SK-N-SH (cell line): Measurements from ENCODE around the gene CD3E. TPM values are rescaled to one million over a fixed set of nuclear protein-coding genes. Genes with fewer than 3 reads are reported as not detected.

Experiments used
- CTCF ChIA-PET: fragments of 300-600, 350-600 bp; formaldehyde crosslinking; extraction: SDS; loops from one replicate; lab custom pipeline; 2021; lab: Yijun Ruan, JAX
- POLR2A ChIA-PET: fragments of 350-600 bp; sonication (Branson Sonifier 250); formaldehyde crosslinking; extraction: SDS; loops from one replicate; lab custom pipeline; 2020; ENCODE audit warnings: antibody characterized with exemption, inconsistent platforms; lab: Yijun Ruan, JAX
- DNase-seq: peaks from one replicate; pipeline ENCODE4 v3.0.0; 2012
- H2AFZ ChIP-seq: fragments of 200-600 bp; sonication (generic); 2 replicates; pipeline ENCODE4 v1.8.1; 2016; ENCODE audit warnings: antibody characterized with exemption, mild to moderate bottlenecking, low read depth
- H3F3A ChIP-seq: fragments of 200-600 bp; sonication (generic); replicated peaks from 2 replicates; pipeline ENCODE3; 2016; ENCODE audit warnings: antibody characterized with exemption, mild to moderate bottlenecking; ENCODE audit not compliant: insufficient read depth
- H3K27ac ChIP-seq, 2 experiments: fragments of 200-500 bp in 1 of 2; fragments of 200-600 bp in 1 of 2; sonication (Bioruptor generic) in 1 of 2; sonication (generic), shearing (Covaris generic) in 1 of 2; 2 replicates each; pipeline versions ENCODE4 v1.5.1 to v1.6.1; 2014 to 2016; ENCODE audit warnings: low read depth in 2 of 2, inconsistent platforms in 1 of 2, low read length in 1 of 2, mild to moderate bottlenecking in 1 of 2, mixed read lengths in 1 of 2
- H3K27me3 ChIP-seq: fragments of 200-600 bp; sonication (generic), shearing (Covaris generic); 2 replicates; pipeline ENCODE4 v1.6.1; 2016; ENCODE audit warnings: mixed run types; ENCODE audit not compliant: insufficient read depth
- H3K36me3 ChIP-seq, 2 experiments: fragments of 200-500 bp in 1 of 2; fragments of 200-600 bp in 1 of 2; sonication (Bioruptor generic) in 1 of 2; sonication (generic) in 1 of 2; replicated peaks in 1 of 2; 2 replicates each; pipeline versions ENCODE3 to v1.5.1; 2014 to 2016; ENCODE audit warnings: low read length in 1 of 2, mild to moderate bottlenecking in 1 of 2; ENCODE audit not compliant: insufficient read depth in 2 of 2, control insufficient read depth in 1 of 2
- H3K4me1 ChIP-seq, 2 experiments: fragments of 200-500 bp in 1 of 2; fragments of 200-600 bp in 1 of 2; sonication (Bioruptor generic) in 1 of 2; sonication (generic), shearing (Covaris generic) in 1 of 2; 2 replicates each; pipeline versions ENCODE4 v1.5.1 to v1.6.1; 2014 to 2016; ENCODE audit warnings: low read depth in 1 of 2, low read length in 1 of 2, mixed run types in 1 of 2; ENCODE audit not compliant: insufficient read depth in 2 of 2, control insufficient read depth in 1 of 2
- H3K4me2 ChIP-seq: fragments of 200-600 bp; sonication (generic), shearing (Covaris generic); 2 replicates; pipeline ENCODE4 v1.6.1; 2017; ENCODE audit warnings: mixed run types
- H3K4me3 ChIP-seq, 2 experiments: fragments of 200-500 bp in 1 of 2; fragments of 200-600 bp in 1 of 2; sonication (Bioruptor generic) in 1 of 2; sonication (generic), shearing (Covaris generic) in 1 of 2; 2 replicates each; pipeline versions ENCODE4 v1.5.1 to v1.8.1; 2014 to 2016; ENCODE audit warnings: low read depth in 2 of 2, inconsistent platforms in 1 of 2, low read length in 1 of 2, mild to moderate bottlenecking in 1 of 2, mixed read lengths in 1 of 2, moderate library complexity in 1 of 2
- H3K79me2 ChIP-seq: fragments of 200-600 bp; sonication (generic); 2 replicates; pipeline ENCODE4 v1.8.1; 2017; ENCODE audit warnings: mild to moderate bottlenecking; ENCODE audit not compliant: insufficient read depth
- H3K9ac ChIP-seq: fragments of 200-600 bp; sonication (generic); 2 replicates; pipeline ENCODE4 v1.6.1; 2017; ENCODE audit warnings: mixed run types
- H3K9me2 ChIP-seq: fragments of 200-600 bp; sonication (generic); 2 replicates; pipeline ENCODE4 v1.6.1; 2017; ENCODE audit warnings: mixed run types
- H3K9me3 ChIP-seq: fragments of 200-600 bp; sonication (generic); 2 replicates; pipeline ENCODE4 v1.6.1; 2017; ENCODE audit warnings: mixed run types, mild to moderate bottlenecking, moderate library complexity
- H4K20me1 ChIP-seq: fragments of 200-600 bp; sonication (generic); 2 replicates; pipeline ENCODE4 v1.6.1; 2017; ENCODE audit warnings: mild to moderate bottlenecking, mixed run types; ENCODE audit not compliant: insufficient read depth
- EZH2phosphoT487 ChIP-seq: fragments of 200-600 bp; sonication (generic); IDR thresholded peaks from 2 replicates; pipeline ENCODE4 v1.6.1; 2017; ENCODE audit warnings: low read depth, mixed run types, mild to moderate bottlenecking, antibody characterized with exemption, moderate library complexity, borderline replicate concordance
- GABPA ChIP-seq: IDR thresholded peaks from 2 replicates; pipeline ENCODE4 v1.4.0; 2012; ENCODE audit warnings: low read depth, mild to moderate bottlenecking
- GATA2 ChIP-seq: sonication (generic); formaldehyde crosslinking; IDR thresholded peaks from 2 replicates; pipeline ENCODE4 v1.5.0; 2020; ENCODE audit warnings: mild to moderate bottlenecking, missing genetic modification reagents
- IRF3 ChIP-seq: fragments of 150-350 bp; IDR thresholded peaks from 2 replicates; pipeline ENCODE4 v1.6.1; 2016; ENCODE audit warnings: mild to moderate bottlenecking, low read depth, low read length
- JUND ChIP-seq: IDR thresholded peaks from 2 replicates; pipeline ENCODE4 v1.4.0; 2012
- MAX ChIP-seq: IDR thresholded peaks from 2 replicates; pipeline ENCODE4 v1.4.0; 2012; ENCODE audit warnings: low read depth
- MEF2A ChIP-seq: IDR thresholded peaks from 2 replicates; pipeline ENCODE4 v1.4.0; 2012; ENCODE audit warnings: low read depth, borderline replicate concordance
- NFIC ChIP-seq: IDR thresholded peaks from 2 replicates; pipeline ENCODE4 v1.4.0; 2012; ENCODE audit warnings: borderline replicate concordance
- PBX3 ChIP-seq: IDR thresholded peaks from 2 replicates; pipeline ENCODE4; 2012
- POLR2AphosphoS5 ChIP-seq: IDR thresholded peaks from 2 replicates; pipeline ENCODE4 v1.6.1; 2012; ENCODE audit warnings: low read depth, low read length
- RCOR1 ChIP-seq: fragments of 150-350 bp; IDR thresholded peaks from 2 replicates; pipeline ENCODE4 v1.6.1; 2017; ENCODE audit warnings: antibody characterized with exemption, low read length
- SIN3A ChIP-seq: IDR thresholded peaks from 2 replicates; pipeline ENCODE4 v1.6.1; 2012; ENCODE audit warnings: low read depth, mild to moderate bottlenecking, low read length, moderate library complexity, borderline replicate concordance
- YY1 ChIP-seq: IDR thresholded peaks from 2 replicates; pipeline ENCODE4 v1.4.0; 2012; ENCODE audit warnings: low read depth, mild to moderate bottlenecking
- WGBS: methylation state at CpG from one replicate; pipeline ENCODE4 v1.1.6; 2017; ENCODE audit warnings: low lambda C conversion rate; 5-methylcytosine and 5-hydroxymethylcytosine counted together
- polyA plus RNA-seq, 3 experiments: library from polyadenylated mRNA; depleted of rRNA; stranded (reverse); fragments of >200 nt; gene quantifications; 2 replicates each; pipeline ENCODE4 v1.2.3, GENCODE V29; 2012

The CD3E gene
- polyA plus RNA-seq, 1 of the 3 experiments (the other 2 are of a cell fraction) = not detected

DNA sequence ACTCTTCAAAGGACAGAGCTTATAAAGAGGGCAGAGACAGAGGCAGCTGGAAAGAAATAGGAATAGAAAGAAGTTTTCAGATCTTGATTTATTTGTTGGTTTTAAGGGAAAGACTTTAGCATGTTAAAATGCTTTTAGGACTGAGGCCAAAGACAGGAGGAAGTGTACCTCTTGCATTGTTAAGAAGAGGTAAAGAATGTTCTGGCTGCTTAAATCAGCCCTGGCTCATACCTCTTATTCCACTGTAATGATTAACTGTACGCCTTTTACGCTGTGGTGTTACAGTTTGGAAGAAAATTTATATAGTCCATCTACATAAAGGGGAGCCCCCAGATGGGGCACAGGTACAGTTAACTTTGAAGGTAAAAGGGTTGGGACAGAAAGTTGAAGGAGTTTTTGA lies 30.3 kb upstream of the CD3E start:
- H3K9me3 ChIP-seq = no peaks in the 10 kb centered on the region
- TF ChIP-seq SIN3A (no peak), JUND (no peak), IRF3 (no peak), RCOR1 (no peak), NFIC (no peak), PBX3 (no peak), GATA2 (CRISPR knock-in tag) (no peak), MEF2A (no peak), MAX (no peak), POLR2AphosphoS5 (no peak), YY1 (no peak), GABPA (no peak)
- TF ChIP-seq, all 33 proteins: peak for 0
- H3K4me3 ChIP-seq = no peak overlapping the region
- H4K20me1 ChIP-seq = no peaks in the 10 kb centered on the region
- H3K4me1 ChIP-seq = peaks cover 0 to 3% of the 10 kb centered on the region in 2 experiments; a peak in 1 of 4 replicates
- H3K36me3 ChIP-seq = no peaks in the 10 kb centered on the region
- H3K9ac ChIP-seq = no peak overlapping the region
- CTCF ChIA-PET = no interaction called here
- no peak overlapping the region for H3K27ac ChIP-seq
- no peak overlapping the region for H2AFZ ChIP-seq
- WGBS = 66% methylated on average over 2 of the region's 2 CpGs
- DNase-seq = no peak
- POLR2A ChIA-PET = no interaction called here
- no peak overlapping the region for H3K4me2 ChIP-seq
- no peaks in the 10 kb centered on the region for H3K9me2 ChIP-seq
- H3K27me3 ChIP-seq = no peaks in the 10 kb centered on the region; the same call in 1 of the 2 replicates
- H3F3A ChIP-seq = no peaks in the 10 kb centered on the region
- no peaks in the 10 kb centered on the region for H3K79me2 ChIP-seq

- Histone ChIP-seq H3K4me2 (peak overlapping the region; percentile 19), H3K4me1 (peaks cover 0 to 3% of the 10 kb centered on the region in 2 experiments; a peak in 1 of 4 replicates), H3K27ac (no peak overlapping the region), H2AFZ (peak overlapping the region; percentile 68; the same call in 1 of the 2 replicates), H3K79me2 (no peaks in the 10 kb centered on the region), H3F3A (no peaks in the 10 kb centered on the region), H3K36me3 (no peaks in the 10 kb centered on the region), H3K4me3 (no peak overlapping the region), H3K27me3 (no peaks in the 10 kb centered on the region), H4K20me1 (no peaks in the 10 kb centered on the region), H3K9me2 (no peaks in the 10 kb centered on the region), H3K9me3 (no peaks in the 10 kb centered on the region), H3K9ac (no peak overlapping the region)
- CTCF ChIA-PET = no interaction called here
- TF ChIP-seq EZH2phosphoT487 = no peak
- TF ChIP-seq GABPA = peak; percentile 20; the same call in 1 of the 2 replicates
- no peak for DNase-seq
- WGBS = 17% methylated on average over 4 of the region's 4 CpGs
- POLR2A ChIA-PET = no interaction called here
Observed at GRCh38 chr11:118275176-118275575, 29.4 kb upstream of the CD3E start.
